ENCODE data around the gene MIR17HG. TPM values are rescaled to one million over a fixed set of nuclear protein-coding genes. Genes with fewer than 3 reads are reported as not detected.
A peak's percentile ranks its signal among the peaks of the same experiment; 100 is the strongest.

Gene MIR17HG
- total RNA-seq, 1 donor from 2014 or later: 19.2 TPM

GRCh38 chr13:91375116-91375729 lies 27.7 kb downstream of the MIR17HG start:
- no peaks in the 10 kb centered on the region for H3K27me3 ChIP-seq (ENCODE audit: control insufficient read depth, insufficient read depth, low read length)
- DNase-seq (ENCODE audit: low read depth) (no peak), FAIRE-seq (no peak)
- H3K36me3 ChIP-seq (ENCODE audit: control insufficient read depth, insufficient read depth, low read length): no peaks in the 10 kb centered on the region
- TF ChIP-seq CTCF (IDR thresholded peaks at IDR 0.05; ENCODE audit: insufficient read depth, low read length, severe bottlenecking): peak; percentile 39
- no peak overlapping the region for H3K4me3 ChIP-seq (ENCODE audit: low read depth, low read length)

GRCh38 chr13:91381371-91381770 lies 33.9 kb downstream of the MIR17HG start:
- DNase-seq (ENCODE audit: low read depth): peak; percentile 25
- FAIRE-seq: no peak
- Histone ChIP-seq H3K27me3 (ENCODE audit: control insufficient read depth, insufficient read depth, low read length) (no peaks in the 10 kb centered on the region), H3K4me3 (ENCODE audit: low read depth, low read length) (no peak overlapping the region), H3K36me3 (ENCODE audit: control insufficient read depth, insufficient read depth, low read length) (no peaks in the 10 kb centered on the region)
- no peak for TF ChIP-seq CTCF (IDR thresholded peaks at IDR 0.05; ENCODE audit: insufficient read depth, low read length, severe bottlenecking)

- Histone ChIP-seq H3K4me3 (ENCODE audit: low read depth, low read length) (no peak overlapping the region), H3K27me3 (ENCODE audit: control insufficient read depth, insufficient read depth, low read length) (no peaks in the 10 kb centered on the region), H3K36me3 (ENCODE audit: control insufficient read depth, insufficient read depth, low read length) (no peaks in the 10 kb centered on the region)
- FAIRE-seq (no peak), DNase-seq (ENCODE audit: low read depth) (no peak)
- no peak for TF ChIP-seq CTCF (IDR thresholded peaks at IDR 0.05; ENCODE audit: insufficient read depth, low read length, severe bottlenecking)
Measured at GRCh38 chr13:91383836-91384235, 36.3 kb downstream of the MIR17HG start.

- FAIRE-seq (no peak), DNase-seq (ENCODE audit: low read depth) (no peak)
- Histone ChIP-seq H3K36me3 (ENCODE audit: control insufficient read depth, insufficient read depth, low read length) (no peaks in the 10 kb centered on the region), H3K27me3 (ENCODE audit: control insufficient read depth, insufficient read depth, low read length) (no peaks in the 10 kb centered on the region), H3K4me3 (ENCODE audit: low read depth, low read length) (no peak overlapping the region)
- no peak for TF ChIP-seq CTCF (IDR thresholded peaks at IDR 0.05; ENCODE audit: insufficient read depth, low read length, severe bottlenecking)
Measured at GRCh38 chr13:91384896-91385295, 37.4 kb downstream of the MIR17HG start.

GRCh38 chr13:91389186-91389585 lies 41.7 kb downstream of the MIR17HG start:
- FAIRE-seq (no peak), DNase-seq (ENCODE audit: low read depth) (peak; percentile 52)
- no peak for TF ChIP-seq CTCF (IDR thresholded peaks at IDR 0.05; ENCODE audit: insufficient read depth, low read length, severe bottlenecking)
- H3K27me3 ChIP-seq (ENCODE audit: control insufficient read depth, insufficient read depth, low read length): no peaks in the 10 kb centered on the region
- H3K4me3 ChIP-seq (ENCODE audit: low read depth, low read length): no peak overlapping the region
- H3K36me3 ChIP-seq (ENCODE audit: control insufficient read depth, insufficient read depth, low read length): no peaks in the 10 kb centered on the region

- no peak for TF ChIP-seq CTCF (IDR thresholded peaks at IDR 0.05; ENCODE audit: insufficient read depth, low read length, severe bottlenecking)
- DNase-seq (ENCODE audit: low read depth) (no peak), FAIRE-seq (no peak)
- peaks cover 17% of the 10 kb centered on the region for H3K27me3 ChIP-seq (ENCODE audit: control insufficient read depth, insufficient read depth, low read length)
- no peak overlapping the region for H3K4me3 ChIP-seq (ENCODE audit: low read depth, low read length)
- no peaks in the 10 kb centered on the region for H3K36me3 ChIP-seq (ENCODE audit: control insufficient read depth, insufficient read depth, low read length)
Measured at GRCh38 chr13:91397595-91397994, 50.1 kb downstream of the MIR17HG start.
